Chondrocyte (in vitro differentiated cells): ENCODE measurements around the gene EFCAB9. TPM values are rescaled to one million over a fixed set of nuclear protein-coding genes. Genes with fewer than 3 reads are reported as not detected.
A peak's percentile ranks its signal among the peaks of the same experiment; 100 is the strongest.

Source experiments
- DNase-seq: peaks from one replicate; pipeline ENCODE4 v3.0.0; 2021; ENCODE audit warnings: mixed read lengths, low spot score
- H3K27ac Mint-ChIP-seq: one replicate; pipeline ENCODE4 v1.8.0; 2021; ENCODE audit warnings: mild to moderate bottlenecking, moderate library complexity, mixed read lengths; ENCODE audit not compliant: unreplicated experiment
- H3K27me3 Mint-ChIP-seq: 2 replicates; pipeline ENCODE4 v1.8.0; 2021; ENCODE audit warnings: low read depth, mixed read lengths
- H3K36me3 Mint-ChIP-seq: 2 replicates; pipeline ENCODE4 v1.8.0; 2021; ENCODE audit warnings: low read depth, mixed read lengths
- H3K4me1 Mint-ChIP-seq: 2 replicates; pipeline ENCODE4 v1.8.0; 2021; ENCODE audit warnings: low read depth, mild to moderate bottlenecking, mixed read lengths
- H3K4me3 Mint-ChIP-seq: one replicate; pipeline ENCODE4 v1.8.0; 2021; ENCODE audit warnings: mild to moderate bottlenecking, moderate library complexity, mixed read lengths; ENCODE audit not compliant: unreplicated experiment
- H3K9me3 Mint-ChIP-seq: 2 replicates; pipeline ENCODE4 v1.8.0; 2021; ENCODE audit warnings: low read depth, mixed read lengths
- total RNA-seq: library from RNA; stranded (reverse); gene quantifications from 3 replicates; pipeline ENCODE4 v1.2.1, GENCODE V29; 2021
- TF ChIP-seq, protein P1 (sequence below): fragments of 200-600 bp; sonication (generic); IDR thresholded peaks from 2 replicates; pipeline ENCODE4 v1.5.0; 2021; ENCODE audit warnings: antibody characterized with exemption, mild to moderate bottlenecking, moderate library complexity

EFCAB9 gene
- total RNA-seq, 1 donor from 2014 or later: not detected

DNA sequence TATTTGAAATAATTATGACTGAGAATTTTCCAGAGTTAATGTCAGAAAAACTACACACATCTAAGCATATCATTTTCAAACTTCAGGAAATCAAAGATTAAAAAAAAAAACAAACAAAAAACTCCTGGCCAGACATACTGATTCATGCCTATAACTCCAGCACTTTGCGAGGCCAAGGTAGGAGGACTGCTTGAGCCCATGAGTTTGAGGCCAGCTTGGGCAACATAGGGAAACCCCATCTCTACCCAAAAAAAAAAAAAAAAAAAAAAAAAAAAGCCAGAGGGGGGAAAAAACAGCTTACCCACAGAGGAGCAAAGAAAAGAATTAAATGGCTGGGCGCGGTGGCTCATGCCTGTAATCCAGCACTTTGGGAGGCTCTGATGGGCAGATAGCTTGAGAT lies 22.4 kb downstream of the EFCAB9 start:
- H3K36me3 Mint-ChIP-seq: peaks cover 39% of the 10 kb centered on the region
- no peaks in the 10 kb centered on the region for H3K27me3 Mint-ChIP-seq
- H3K27ac Mint-ChIP-seq: no peak overlapping the region
- H3K4me3 Mint-ChIP-seq: no peak overlapping the region
- TF ChIP-seq, protein P1, sequence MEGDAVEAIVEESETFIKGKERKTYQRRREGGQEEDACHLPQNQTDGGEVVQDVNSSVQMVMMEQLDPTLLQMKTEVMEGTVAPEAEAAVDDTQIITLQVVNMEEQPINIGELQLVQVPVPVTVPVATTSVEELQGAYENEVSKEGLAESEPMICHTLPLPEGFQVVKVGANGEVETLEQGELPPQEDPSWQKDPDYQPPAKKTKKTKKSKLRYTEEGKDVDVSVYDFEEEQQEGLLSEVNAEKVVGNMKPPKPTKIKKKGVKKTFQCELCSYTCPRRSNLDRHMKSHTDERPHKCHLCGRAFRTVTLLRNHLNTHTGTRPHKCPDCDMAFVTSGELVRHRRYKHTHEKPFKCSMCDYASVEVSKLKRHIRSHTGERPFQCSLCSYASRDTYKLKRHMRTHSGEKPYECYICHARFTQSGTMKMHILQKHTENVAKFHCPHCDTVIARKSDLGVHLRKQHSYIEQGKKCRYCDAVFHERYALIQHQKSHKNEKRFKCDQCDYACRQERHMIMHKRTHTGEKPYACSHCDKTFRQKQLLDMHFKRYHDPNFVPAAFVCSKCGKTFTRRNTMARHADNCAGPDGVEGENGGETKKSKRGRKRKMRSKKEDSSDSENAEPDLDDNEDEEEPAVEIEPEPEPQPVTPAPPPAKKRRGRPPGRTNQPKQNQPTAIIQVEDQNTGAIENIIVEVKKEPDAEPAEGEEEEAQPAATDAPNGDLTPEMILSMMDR: no peak
- peaks cover 16% of the 10 kb centered on the region for H3K9me3 Mint-ChIP-seq
- peaks cover 13% of the 10 kb centered on the region for H3K4me1 Mint-ChIP-seq
- DNase-seq: no peak

DNA sequence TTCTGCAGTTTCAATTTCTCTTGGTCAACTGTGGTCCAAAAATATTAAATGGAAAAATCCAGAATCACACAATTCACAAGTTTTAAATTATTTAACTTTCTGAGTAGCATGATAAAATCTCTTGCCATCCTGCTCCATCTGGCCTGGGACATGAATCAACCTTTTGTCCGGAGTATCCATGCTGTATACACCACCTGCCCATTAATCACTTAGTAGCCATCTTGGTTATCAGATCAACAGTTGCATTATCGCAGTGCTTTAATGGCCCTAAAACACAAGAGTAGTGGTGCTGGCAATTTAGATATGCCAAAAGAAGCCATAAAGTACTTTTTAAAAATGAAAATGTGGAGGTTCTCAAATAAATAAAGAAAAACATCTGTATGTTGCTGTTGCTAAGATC lies 25.3 kb downstream of the EFCAB9 start:
- Mint-ChIP-seq H3K27me3 (no peaks in the 10 kb centered on the region), H3K36me3 (peaks cover 43% of the 10 kb centered on the region), H3K4me1 (peaks cover 13% of the 10 kb centered on the region), H3K4me3 (no peak overlapping the region), H3K9me3 (peaks cover 16% of the 10 kb centered on the region), H3K27ac (no peak overlapping the region)
- TF ChIP-seq, protein P1: no peak
- no peak for DNase-seq

DNA sequence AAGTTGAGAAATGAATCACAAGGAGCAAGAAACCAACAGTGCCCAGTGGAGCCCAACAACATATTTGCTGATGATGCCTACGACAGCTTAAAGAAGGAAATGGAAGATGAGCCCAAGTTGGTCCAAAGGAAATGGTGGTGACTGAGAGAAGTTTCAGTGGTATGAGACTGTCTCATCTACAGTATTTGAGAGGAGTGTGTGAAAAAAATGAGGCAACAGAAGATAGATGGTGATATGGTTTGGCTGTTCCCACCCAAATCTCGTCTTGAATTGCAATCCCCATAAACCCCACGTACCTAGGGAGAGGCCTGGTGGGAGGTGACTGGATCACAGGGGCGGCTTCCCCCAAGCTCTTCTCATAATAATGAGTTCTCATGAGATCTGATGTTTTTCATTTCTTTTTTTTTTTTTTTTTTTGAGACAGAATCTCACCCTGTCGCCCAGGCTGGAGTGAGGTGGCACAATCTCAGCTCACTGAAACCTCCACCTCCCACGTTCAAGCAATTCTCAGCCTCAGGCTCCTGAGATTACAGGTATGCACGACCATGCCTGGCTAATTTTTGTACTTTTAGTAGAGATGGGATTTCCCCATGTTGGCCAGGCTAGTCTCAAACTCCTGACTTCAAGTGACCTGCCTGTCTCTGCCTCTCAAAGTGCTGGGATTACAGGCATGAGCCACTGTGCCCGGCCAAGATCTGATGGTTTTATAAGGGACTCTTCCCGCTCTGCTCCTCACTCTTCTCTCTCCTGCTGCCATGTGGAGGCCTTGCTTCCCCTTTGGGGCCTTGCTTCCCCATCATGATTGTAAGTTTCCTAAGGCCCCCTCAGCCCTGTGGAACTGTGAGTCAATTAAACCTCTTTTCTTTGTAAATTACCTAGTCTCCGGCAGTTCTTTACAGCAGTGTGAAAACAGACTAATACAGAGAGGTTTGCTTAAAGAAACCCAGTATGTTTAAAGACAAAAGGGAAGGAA lies 30.2 kb downstream of the EFCAB9 start:
- H3K4me3 Mint-ChIP-seq: no peak overlapping the region
- peaks cover 5% of the 10 kb centered on the region for H3K9me3 Mint-ChIP-seq
- H3K27me3 Mint-ChIP-seq: no peaks in the 10 kb centered on the region
- no peaks in the 10 kb centered on the region for H3K4me1 Mint-ChIP-seq
- DNase-seq: no peak
- TF ChIP-seq, protein P1: no peak
- H3K36me3 Mint-ChIP-seq: peaks cover 31% of the 10 kb centered on the region
- no peak overlapping the region for H3K27ac Mint-ChIP-seq

DNA sequence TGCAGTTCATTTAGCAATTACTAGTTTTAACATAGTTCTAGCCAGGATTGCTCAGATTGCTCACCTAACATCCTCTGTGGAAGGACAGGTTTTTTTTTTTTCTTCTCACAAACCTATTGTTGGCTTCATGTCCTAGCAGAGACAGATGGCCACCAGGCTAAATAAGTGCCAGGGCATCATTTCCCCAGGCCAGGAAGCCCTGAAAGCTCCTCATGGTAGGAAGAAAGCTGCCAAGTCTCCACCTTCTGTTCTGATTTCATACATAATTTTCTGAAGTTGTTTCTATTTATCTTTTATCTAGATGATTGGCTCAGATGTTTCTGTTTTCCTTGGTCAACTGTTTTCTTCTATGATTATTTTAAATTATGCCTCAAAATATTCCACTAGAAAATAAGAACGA lies 31.0 kb downstream of the EFCAB9 start:
- Mint-ChIP-seq H3K27ac (no peak overlapping the region), H3K4me3 (no peak overlapping the region), H3K4me1 (no peaks in the 10 kb centered on the region), H3K27me3 (no peaks in the 10 kb centered on the region), H3K9me3 (no peaks in the 10 kb centered on the region), H3K36me3 (peaks cover 24% of the 10 kb centered on the region)
- no peak for DNase-seq
- TF ChIP-seq, protein P1: no peak

DNA sequence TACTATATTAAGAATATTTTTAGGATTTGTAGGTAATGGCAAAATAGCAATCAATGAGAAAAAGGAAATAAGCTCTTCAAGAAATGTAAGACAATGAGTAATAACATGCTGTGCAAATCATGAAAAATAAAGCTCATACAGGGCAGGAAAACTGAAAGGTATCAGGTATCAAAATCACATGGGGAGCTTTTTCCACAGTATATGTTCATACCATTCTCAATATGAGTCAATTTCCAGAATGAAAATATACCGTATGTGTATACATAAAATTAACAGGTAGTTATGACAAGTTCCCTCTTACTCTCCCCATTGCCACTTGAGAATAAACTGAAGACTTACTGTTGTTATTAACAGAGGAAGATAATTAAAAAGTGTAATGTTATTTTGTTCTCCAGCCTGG lies 35.9 kb downstream of the EFCAB9 start:
- H3K4me1 Mint-ChIP-seq: peaks cover 4% of the 10 kb centered on the region
- H3K27me3 Mint-ChIP-seq: no peaks in the 10 kb centered on the region
- DNase-seq: no peak
- peak overlapping the region; percentile 14 for H3K27ac Mint-ChIP-seq
- H3K36me3 Mint-ChIP-seq: peaks cover 24% of the 10 kb centered on the region
- no peak overlapping the region for H3K4me3 Mint-ChIP-seq
- TF ChIP-seq, protein P1: no peak
- H3K9me3 Mint-ChIP-seq: no peaks in the 10 kb centered on the region
